NCI-H1092 (cell line): Measurements from ENCODE around the gene CTTNBP2NL.

Source experiments
- DNase-seq: peaks from one replicate; lab custom pipeline; 2025; lab: John Stamatoyannopoulos, UW

The CTTNBP2NL gene

DNA sequence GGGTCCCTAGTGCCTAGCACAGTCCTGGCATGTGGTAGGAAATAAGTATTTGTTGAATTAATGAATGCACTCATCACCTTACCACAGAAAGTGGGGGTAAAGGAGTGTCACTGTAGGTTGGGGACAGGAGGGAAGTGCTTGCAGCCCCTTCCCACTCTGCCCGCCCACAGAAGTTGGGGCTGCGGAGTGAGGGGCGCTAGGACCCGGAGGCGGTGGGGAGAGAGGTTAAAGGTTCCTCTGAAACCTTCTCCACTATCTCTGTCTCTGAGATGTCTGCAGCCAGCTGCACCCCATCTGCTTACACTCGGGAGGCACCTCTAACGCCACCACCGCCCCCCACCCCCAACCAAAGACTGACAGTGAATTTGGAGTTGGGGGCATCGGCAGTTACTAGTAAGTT, 111.3 kb downstream of the CTTNBP2NL start:
- DNase-seq, result no peak

GRCh38 chr1:112507921-112508277, 111.9 kb downstream of the CTTNBP2NL start:
- no peak for DNase-seq

DNA sequence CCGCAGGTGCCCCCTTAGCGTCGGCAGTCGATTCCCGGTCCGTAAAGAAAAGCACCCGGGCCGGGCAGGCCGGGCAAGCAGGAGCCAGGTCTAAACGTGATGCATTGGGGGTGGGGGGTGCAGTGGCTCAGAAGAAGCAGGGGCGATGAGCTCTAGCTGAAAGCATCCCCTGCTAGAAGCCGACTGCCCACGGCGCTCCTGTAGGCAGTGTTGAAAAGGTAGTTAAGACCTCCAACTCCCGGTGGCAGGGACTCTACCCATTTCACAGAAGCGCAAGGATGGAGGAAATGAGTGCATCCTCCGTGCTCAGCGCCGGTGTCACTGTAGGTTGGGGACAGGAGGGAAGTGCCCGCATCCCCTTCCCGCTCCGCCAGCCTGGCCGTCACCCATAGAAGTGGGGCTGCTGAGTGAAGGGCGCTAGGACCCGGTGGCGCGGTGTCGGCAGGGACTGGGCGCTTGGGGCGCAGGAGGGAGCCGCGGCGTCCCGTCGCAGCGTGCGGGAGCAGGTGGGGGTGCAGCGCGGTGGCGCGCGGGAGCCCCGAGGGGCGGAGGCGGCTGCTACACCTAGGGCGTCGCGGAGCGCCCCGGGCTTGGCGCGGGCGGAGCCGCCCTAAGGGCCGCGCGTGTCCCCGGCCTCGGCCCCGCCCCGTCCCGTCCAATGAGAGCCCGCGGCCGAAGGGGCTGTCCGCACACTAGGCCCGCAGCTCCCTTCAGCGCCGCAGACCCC, 112.4 kb downstream of the CTTNBP2NL start, which contains the start of gene WNT2B:
WNT2B (plus strand) TSS at position 688 of the 727 bp plus-strand sequence. CDS start 298 bp downstream, outside the sequence.
- no peak for DNase-seq

GRCh38 chr1:112509005-112509659, 113.1 kb downstream of the CTTNBP2NL start:
- no peak for DNase-seq

DNA sequence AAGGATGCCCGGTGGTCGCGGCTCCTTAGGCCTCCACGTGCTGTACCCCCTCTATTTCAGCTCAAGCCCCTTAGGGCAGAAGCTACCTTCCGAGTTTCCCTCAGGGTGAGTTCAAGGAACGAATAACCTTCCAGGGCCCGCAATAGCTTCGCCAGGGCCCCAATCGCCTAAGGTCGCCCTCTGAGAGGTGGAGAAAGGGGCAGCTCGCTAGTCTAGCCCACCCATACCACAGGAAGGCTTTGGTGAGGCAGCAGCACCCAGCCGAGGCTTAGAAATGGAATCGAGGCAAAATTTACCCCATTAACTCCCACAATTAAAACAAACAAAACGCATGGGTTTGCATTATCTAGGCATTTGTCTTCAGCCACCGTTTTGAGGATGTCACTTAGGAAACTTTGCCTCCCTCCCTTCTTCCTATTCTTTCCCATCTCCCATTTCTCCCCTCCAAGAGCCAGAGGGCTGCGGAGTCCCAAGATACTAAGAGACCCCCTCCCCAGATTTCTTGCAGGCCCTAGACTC, 113.7 kb downstream of the CTTNBP2NL start:
- DNase-seq, result no peak

DNA sequence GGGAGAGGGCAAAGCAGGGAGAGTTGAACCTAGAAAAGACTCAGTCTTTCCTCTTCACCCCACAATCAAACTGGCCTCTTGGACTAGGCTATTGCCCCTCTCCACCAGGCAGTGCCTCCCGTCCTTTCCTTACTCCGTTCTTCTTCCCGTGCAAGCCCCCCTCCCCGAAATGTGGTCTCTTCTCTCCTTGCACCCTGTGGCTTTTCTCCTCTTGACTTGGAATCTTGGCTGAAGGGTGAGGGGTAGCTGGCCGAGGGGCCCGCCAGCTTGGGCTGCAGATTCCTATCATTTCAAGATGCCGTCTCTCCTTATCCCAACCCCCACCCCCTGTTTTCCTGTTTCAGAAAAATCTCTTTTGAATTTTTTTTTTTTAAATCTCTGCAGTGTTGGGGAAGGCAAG, 114.3 kb downstream of the CTTNBP2NL start:
- no peak for DNase-seq
